DOHH2 (cell line): ENCODE measurements around the gene TLX3.
"Not testable (repeated sequence)": the region's sequence is repeated elsewhere in the genome, so short reads cannot be mapped to it uniquely, and the experiment has no call there.

Source experiments
- H3F3A ChIP-seq: fragments of 200-600 bp; sonication (generic), shearing (Covaris generic); 2 replicates; pipeline ENCODE4 v1.6.0; 2016; ENCODE audit warnings: antibody characterized with exemption, mild to moderate bottlenecking; ENCODE audit not compliant: control insufficient read depth, insufficient read depth
- H3K27ac ChIP-seq: fragments of 200-600 bp; sonication (generic); 2 replicates; pipeline ENCODE4 v1.5.1; 2014; ENCODE audit warnings: low read depth, mild to moderate bottlenecking, low read length, moderate library complexity
- H3K27me3 ChIP-seq: fragments of 200-600 bp; sonication (generic); 2 replicates; pipeline ENCODE4 v1.6.1; 2014; ENCODE audit warnings: mild to moderate bottlenecking, low read length, mixed read lengths; ENCODE audit not compliant: control insufficient read depth
- H3K36me3 ChIP-seq: fragments of 200-600 bp; sonication (generic); 2 replicates; pipeline ENCODE4 v1.6.1; 2014; ENCODE audit warnings: mild to moderate bottlenecking, low read length, moderate library complexity, mixed read lengths; ENCODE audit not compliant: control insufficient read depth
- H3K4me1 ChIP-seq: fragments of 200-600 bp; sonication (generic); 2 replicates; pipeline ENCODE4 v1.6.1; 2014; ENCODE audit warnings: mild to moderate bottlenecking, low read length, mixed read lengths; ENCODE audit not compliant: control insufficient read depth
- H3K4me2 ChIP-seq: fragments of 200-600 bp; sonication (generic); 2 replicates; pipeline ENCODE4 v1.6.0; 2014; ENCODE audit warnings: mild to moderate bottlenecking, low read length, moderate library complexity
- H3K4me3 ChIP-seq: fragments of 200-600 bp; sonication (generic); 2 replicates; pipeline ENCODE4 v1.5.1; 2014; ENCODE audit warnings: mild to moderate bottlenecking, low read length, mixed read lengths
- H3K79me2 ChIP-seq: fragments of 200-600 bp; sonication (generic); 2 replicates; pipeline ENCODE4 v1.6.1; 2014; ENCODE audit warnings: mild to moderate bottlenecking, low read length, mixed read lengths; ENCODE audit not compliant: control insufficient read depth
- H3K9me2 ChIP-seq: fragments of 200-600 bp; sonication (generic); replicated peaks from 2 replicates; pipeline ENCODE4 v1.6.1; 2014; ENCODE audit warnings: mild to moderate bottlenecking, low read length, mixed read lengths; ENCODE audit not compliant: control insufficient read depth
- H3K9me3 ChIP-seq: fragments of 200-600 bp; sonication (generic); 2 replicates; pipeline ENCODE4 v1.6.1; 2014; ENCODE audit warnings: antibody characterized with exemption, low read length, mixed read lengths; ENCODE audit not compliant: control insufficient read depth, insufficient read depth
- H4K20me1 ChIP-seq: fragments of 200-600 bp; sonication (generic); 2 replicates; pipeline ENCODE4 v1.6.0; 2014; ENCODE audit warnings: low read depth, mild to moderate bottlenecking, antibody characterized with exemption, low read length, moderate library complexity; ENCODE audit not compliant: control insufficient read depth, insufficient read depth
- EZH2phosphoT487 ChIP-seq: fragments of 200-600 bp; sonication (generic); IDR thresholded peaks from 2 replicates; pipeline ENCODE4 v1.6.1; 2017; ENCODE audit warnings: borderline replicate concordance, mild to moderate bottlenecking, antibody characterized with exemption, low read length, moderate library complexity, mixed read lengths
- TF ChIP-seq, protein P1 (sequence below): fragments of 200-600 bp; sonication (generic); IDR thresholded peaks from one replicate; pipeline ENCODE4 v1.5.1; 2014; ENCODE audit warnings: antibody characterized with exemption, mild to moderate bottlenecking, low read depth, low read length; ENCODE audit not compliant: poor library complexity, severe bottlenecking

TLX3 gene

DNA sequence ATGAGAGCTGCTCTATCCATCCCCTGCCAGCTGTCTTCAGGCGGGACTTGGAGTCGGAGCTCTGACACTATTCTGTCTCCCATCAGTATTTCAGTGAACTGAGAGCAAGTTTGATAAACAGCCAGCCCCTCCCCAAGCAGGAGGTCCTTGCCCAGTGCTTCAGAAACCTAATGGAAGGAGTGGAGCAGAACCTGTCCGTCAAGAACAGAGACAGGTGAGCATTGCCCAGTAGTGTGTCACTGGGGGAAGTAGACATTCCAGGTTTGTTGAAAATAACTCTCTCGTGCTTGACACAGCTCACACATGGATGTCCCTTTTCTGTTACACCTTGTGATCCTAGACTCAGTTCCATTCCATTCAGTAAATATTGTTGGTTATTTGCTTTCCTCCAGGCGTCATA is 13.2 kb upstream of the TLX3 start:
- no peak overlapping the region for H3K27ac ChIP-seq
- H3K4me1 ChIP-seq: no peaks in the 10 kb centered on the region
- TF ChIP-seq, protein P1, sequence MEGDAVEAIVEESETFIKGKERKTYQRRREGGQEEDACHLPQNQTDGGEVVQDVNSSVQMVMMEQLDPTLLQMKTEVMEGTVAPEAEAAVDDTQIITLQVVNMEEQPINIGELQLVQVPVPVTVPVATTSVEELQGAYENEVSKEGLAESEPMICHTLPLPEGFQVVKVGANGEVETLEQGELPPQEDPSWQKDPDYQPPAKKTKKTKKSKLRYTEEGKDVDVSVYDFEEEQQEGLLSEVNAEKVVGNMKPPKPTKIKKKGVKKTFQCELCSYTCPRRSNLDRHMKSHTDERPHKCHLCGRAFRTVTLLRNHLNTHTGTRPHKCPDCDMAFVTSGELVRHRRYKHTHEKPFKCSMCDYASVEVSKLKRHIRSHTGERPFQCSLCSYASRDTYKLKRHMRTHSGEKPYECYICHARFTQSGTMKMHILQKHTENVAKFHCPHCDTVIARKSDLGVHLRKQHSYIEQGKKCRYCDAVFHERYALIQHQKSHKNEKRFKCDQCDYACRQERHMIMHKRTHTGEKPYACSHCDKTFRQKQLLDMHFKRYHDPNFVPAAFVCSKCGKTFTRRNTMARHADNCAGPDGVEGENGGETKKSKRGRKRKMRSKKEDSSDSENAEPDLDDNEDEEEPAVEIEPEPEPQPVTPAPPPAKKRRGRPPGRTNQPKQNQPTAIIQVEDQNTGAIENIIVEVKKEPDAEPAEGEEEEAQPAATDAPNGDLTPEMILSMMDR: no peak
- TF ChIP-seq EZH2phosphoT487: no peak
- peaks cover 7% of the 10 kb centered on the region for H3K27me3 ChIP-seq
- H3K36me3 ChIP-seq: no peaks in the 10 kb centered on the region
- no peaks in the 10 kb centered on the region for H3F3A ChIP-seq
- H4K20me1 ChIP-seq: no peaks in the 10 kb centered on the region
- no peaks in the 10 kb centered on the region for H3K79me2 ChIP-seq
- no peak overlapping the region for H3K4me2 ChIP-seq
- no peaks in the 10 kb centered on the region for H3K9me2 ChIP-seq
- H3K4me3 ChIP-seq: no peak overlapping the region
- H3K9me3 ChIP-seq: no peaks in the 10 kb centered on the region

DNA sequence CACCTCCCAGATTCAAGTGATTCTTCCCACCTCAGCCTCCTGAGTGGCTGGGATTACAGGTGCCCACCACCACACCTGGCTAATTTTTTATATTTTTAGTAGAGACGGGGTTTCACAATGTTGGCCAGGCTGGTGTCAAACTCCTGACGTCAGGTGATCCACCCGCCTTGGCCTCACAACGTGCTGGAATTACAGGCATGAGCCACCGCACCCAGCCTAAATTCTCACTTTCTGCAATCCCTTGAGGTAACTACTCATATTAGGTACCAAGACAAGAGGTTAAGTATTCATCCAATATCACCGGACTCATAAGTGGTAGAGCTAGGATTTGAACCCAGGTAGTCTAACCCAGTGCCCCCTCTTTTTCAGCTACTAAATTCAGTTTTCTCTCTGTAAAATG is 11.1 kb upstream of the TLX3 start:
- H3K27me3 ChIP-seq: not testable (repeated sequence)

DNA sequence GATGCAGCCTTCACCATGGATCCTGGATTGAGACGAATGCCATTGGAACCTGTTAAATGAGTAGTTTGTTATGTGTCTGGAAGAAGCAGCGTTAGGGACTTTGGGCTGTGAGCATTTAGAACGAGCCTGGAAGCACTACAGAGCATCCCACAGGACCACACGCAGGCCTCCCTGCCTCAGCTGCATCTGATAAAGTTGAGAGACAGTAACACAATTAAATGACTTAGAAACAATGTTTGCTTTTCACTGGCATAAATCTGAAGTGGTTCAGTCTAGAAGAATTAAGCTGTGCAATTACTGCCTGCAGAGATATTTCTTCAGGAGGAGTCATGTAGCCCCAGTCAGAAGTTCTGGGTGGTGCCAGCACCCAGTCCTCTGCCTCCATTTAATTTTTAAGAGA is 9.8 kb upstream of the TLX3 start:
- Histone ChIP-seq H4K20me1 (no peaks in the 10 kb centered on the region), H3K4me3 (no peak overlapping the region), H3K9me2 (no peaks in the 10 kb centered on the region), H3K36me3 (no peaks in the 10 kb centered on the region), H3K79me2 (no peaks in the 10 kb centered on the region), H3K27me3 (peaks cover 7% of the 10 kb centered on the region), H3K4me1 (no peaks in the 10 kb centered on the region), H3K4me2 (no peak overlapping the region), H3K27ac (no peak overlapping the region), H3K9me3 (no peaks in the 10 kb centered on the region), H3F3A (no peaks in the 10 kb centered on the region)
- TF ChIP-seq, protein P1: no peak
- no peak for TF ChIP-seq EZH2phosphoT487

More for the DNA sequence above, 11.1 kb upstream of the TLX3 start:
- H3K4me3 ChIP-seq, H3K4me1 ChIP-seq, H3K9me3 ChIP-seq, H4K20me1 ChIP-seq, H3K36me3 ChIP-seq, H3F3A ChIP-seq, H3K9me2 ChIP-seq, H3K27ac ChIP-seq, H3K4me2 ChIP-seq, H3K79me2 ChIP-seq: not testable (repeated sequence)

DNA sequence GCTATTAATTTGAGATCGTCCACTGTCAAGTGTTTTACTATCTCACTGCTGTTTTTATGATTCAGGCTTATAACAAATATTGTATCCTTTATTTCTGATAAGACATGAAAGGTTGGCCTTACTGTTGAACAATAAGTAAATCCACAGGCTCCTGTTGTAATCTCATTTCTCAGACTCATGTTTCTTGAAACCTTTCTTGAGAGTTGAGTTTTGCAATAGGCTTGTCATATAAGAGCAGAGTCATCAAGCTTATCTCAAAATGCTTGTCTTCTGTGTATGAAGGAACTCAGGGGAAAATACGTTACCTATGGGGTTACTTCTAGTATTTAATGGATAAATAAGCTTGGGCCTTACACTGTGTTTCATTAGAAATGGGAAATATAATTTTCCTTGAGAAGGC is 9.2 kb upstream of the TLX3 start:
- TF ChIP-seq, protein P1: no peak
- TF ChIP-seq EZH2phosphoT487: no peak
- Histone ChIP-seq H3K4me3 (no peak overlapping the region), H3F3A (no peaks in the 10 kb centered on the region), H3K9me2 (no peaks in the 10 kb centered on the region), H3K27ac (no peak overlapping the region), H3K9me3 (no peaks in the 10 kb centered on the region), H4K20me1 (no peaks in the 10 kb centered on the region), H3K4me1 (no peaks in the 10 kb centered on the region), H3K36me3 (no peaks in the 10 kb centered on the region), H3K27me3 (peaks cover 7% of the 10 kb centered on the region), H3K4me2 (no peak overlapping the region), H3K79me2 (no peaks in the 10 kb centered on the region)
